Muscle layer of colon (tissue), 2 donors: ENCODE measurements around the gene DEGS2.

Experiments used
- H3K27ac ChIP-seq: one replicate; pipeline ENCODE4 v1.7.0; 2013; ENCODE audit warnings: low read depth, mild to moderate bottlenecking, low read length, moderate library complexity
- H3K27me3 ChIP-seq, 2 donors: one replicate each; pipeline ENCODE4 v1.7.0; 2013; ENCODE audit warnings: low read length in 2 of 2, mild to moderate bottlenecking in 2 of 2; ENCODE audit not compliant: insufficient read depth in 2 of 2, control insufficient read depth in 1 of 2
- H3K36me3 ChIP-seq: one replicate; pipeline ENCODE4 v1.7.0; 2013; ENCODE audit warnings: mild to moderate bottlenecking, low read length; ENCODE audit not compliant: insufficient read depth
- H3K4me1 ChIP-seq: one replicate; pipeline ENCODE4 v1.7.0; 2013; ENCODE audit warnings: mild to moderate bottlenecking, low read length; ENCODE audit not compliant: insufficient read depth
- H3K4me3 ChIP-seq, 2 donors: one replicate each; pipeline ENCODE4 v1.7.0; 2013; ENCODE audit warnings: low read length in 2 of 2, low read depth in 1 of 2, mild to moderate bottlenecking in 1 of 2, moderate library complexity in 1 of 2
- H3K9ac ChIP-seq: one replicate; pipeline ENCODE4 v1.7.0; 2013; ENCODE audit warnings: low read length
- H3K9me3 ChIP-seq: one replicate; pipeline ENCODE4 v1.7.0; 2013; ENCODE audit warnings: mild to moderate bottlenecking, low read length
- donor health status: abdominal sarcoma.
- donor health status: Adenocarcinoma of cecum.

Gene DEGS2

DNA sequence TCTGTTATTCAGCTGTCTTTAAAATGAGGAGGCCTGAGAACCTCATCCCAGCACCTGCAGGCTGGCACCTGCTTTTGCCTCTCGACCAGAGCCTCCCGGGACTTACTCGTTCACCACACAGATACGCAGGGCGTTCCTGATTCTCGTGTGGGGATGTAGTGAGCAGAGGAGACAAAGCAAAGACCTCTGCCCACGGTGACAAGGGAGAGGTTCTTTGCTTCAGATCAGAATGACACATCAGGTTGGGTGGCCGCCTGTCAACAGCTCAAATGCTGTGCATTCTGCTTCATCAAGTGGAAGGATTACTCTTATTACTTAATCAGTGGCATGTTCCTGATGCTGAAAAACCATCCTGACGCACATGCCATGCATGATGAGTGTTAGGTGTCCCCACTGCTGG, 24.4 kb downstream of the DEGS2 start:
- H3K36me3 ChIP-seq = peaks cover 31% of the 10 kb centered on the region
- H3K27ac ChIP-seq = no peak overlapping the region
- H3K27me3 ChIP-seq = no peaks in the 10 kb centered on the region

DNA sequence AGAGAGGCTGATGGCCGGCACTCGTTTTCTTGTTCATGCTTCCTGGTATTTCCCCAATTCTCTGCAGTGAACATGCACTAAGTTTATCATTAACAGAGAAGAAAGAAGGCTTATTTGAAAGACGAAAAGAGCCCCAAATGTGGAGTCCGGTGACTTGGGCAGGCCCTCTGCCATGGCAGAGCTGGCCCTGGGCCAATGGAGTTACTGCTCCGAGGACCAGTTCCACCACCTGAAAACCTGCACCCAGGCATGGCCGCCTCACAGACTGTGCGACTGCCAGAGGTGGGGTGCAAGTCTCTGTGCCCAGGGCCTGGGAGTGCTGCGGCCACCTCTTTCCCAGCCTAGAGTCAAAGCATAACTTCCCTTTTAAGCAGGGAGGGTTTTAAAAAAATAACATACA, 24.9 kb downstream of the DEGS2 start:
- H3K9me3 ChIP-seq = no peaks in the 10 kb centered on the region
- H3K36me3 ChIP-seq = peaks cover 31% of the 10 kb centered on the region
- no peaks in the 10 kb centered on the region for H3K27me3 ChIP-seq
- no peak overlapping the region for H3K27ac ChIP-seq
- no peaks in the 10 kb centered on the region for H3K4me1 ChIP-seq
- no peak overlapping the region for H3K9ac ChIP-seq
- no peak overlapping the region for H3K4me3 ChIP-seq

More for the DNA sequence above, 24.4 kb downstream of the DEGS2 start:
- H3K9ac ChIP-seq = no peak overlapping the region
- H3K4me1 ChIP-seq = no peaks in the 10 kb centered on the region
- no peaks in the 10 kb centered on the region for H3K9me3 ChIP-seq
- no peak overlapping the region for H3K4me3 ChIP-seq

DNA sequence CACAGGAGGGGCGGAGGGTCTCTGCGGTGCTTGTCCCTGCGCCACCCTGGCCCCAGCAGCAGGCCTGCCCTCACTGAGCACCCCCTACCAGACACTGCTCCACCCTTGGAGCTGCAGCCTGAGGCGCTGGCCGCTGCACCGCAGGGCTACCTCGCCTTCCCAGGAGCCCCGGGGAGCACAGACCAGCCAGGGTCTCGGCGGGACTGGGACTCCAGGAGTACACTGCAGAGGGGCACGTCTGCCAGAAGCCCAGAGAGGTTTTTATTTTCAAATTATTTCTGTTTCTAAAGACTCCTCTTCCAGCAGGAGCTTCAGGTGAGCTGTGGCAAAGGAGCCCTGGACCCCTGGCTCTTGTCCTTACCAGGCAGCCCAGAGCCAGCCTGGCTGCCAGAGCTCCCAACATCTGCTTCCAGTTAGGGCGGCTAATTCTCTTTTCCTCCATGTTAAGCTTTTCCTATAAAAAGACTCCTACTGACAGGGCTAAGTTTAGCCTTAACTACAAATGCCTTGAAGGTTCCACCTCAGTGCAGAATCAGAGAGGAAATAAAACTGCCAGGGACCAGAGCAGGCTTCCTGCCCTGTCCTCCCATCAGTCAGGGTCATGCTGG, 26.4 kb downstream of the DEGS2 start:
- Histone ChIP-seq H3K9ac (no peak overlapping the region), H3K27me3 (no peaks in the 10 kb centered on the region), H3K36me3 (peaks cover 33% of the 10 kb centered on the region), H3K27ac (no peak overlapping the region), H3K9me3 (no peaks in the 10 kb centered on the region), H3K4me1 (no peaks in the 10 kb centered on the region), H3K4me3 (no peak overlapping the region)

GRCh38 chr14:100132161-100132902, 27.1 kb downstream of the DEGS2 start:
- H3K4me3 ChIP-seq = no peak overlapping the region
- H3K27ac ChIP-seq = no peak overlapping the region
- H3K4me1 ChIP-seq = no peaks in the 10 kb centered on the region
- H3K9me3 ChIP-seq = no peaks in the 10 kb centered on the region
- H3K9ac ChIP-seq = no peak overlapping the region
- H3K36me3 ChIP-seq = peaks cover 40% of the 10 kb centered on the region
- H3K27me3 ChIP-seq = no peaks in the 10 kb centered on the region

DNA sequence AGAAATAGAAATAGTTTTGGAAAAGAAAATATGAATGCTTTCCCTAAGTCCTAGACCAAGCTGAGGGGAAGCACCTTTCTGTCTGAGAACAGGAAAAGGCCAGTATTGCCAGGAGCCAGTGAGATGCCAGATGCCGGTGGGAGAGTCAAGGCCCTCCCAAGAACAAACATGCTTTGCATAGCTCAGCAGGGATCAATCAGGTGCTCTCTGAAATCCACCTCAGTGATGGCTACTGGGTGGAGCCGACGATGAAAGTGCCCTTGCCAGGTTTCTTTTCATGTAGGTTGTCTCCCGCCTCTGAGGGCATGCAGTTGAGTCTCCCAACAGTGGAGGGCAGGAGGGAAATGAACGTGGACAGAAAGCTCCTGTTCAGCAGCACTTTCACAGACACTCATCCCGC, 28.3 kb downstream of the DEGS2 start:
- Histone ChIP-seq H3K27ac (no peak overlapping the region), H3K9me3 (no peaks in the 10 kb centered on the region), H3K36me3 (peaks cover 47% of the 10 kb centered on the region), H3K4me1 (no peaks in the 10 kb centered on the region), H3K27me3 (no peaks in the 10 kb centered on the region), H3K9ac (no peak overlapping the region), H3K4me3 (no peak overlapping the region)

GRCh38 chr14:100130521-100130920, 28.9 kb downstream of the DEGS2 start:
- H3K36me3 ChIP-seq = peaks cover 47% of the 10 kb centered on the region
- H3K4me3 ChIP-seq = no peak overlapping the region
- no peaks in the 10 kb centered on the region for H3K27me3 ChIP-seq
- no peak overlapping the region for H3K9ac ChIP-seq
- no peaks in the 10 kb centered on the region for H3K9me3 ChIP-seq
- no peak overlapping the region for H3K27ac ChIP-seq
- H3K4me1 ChIP-seq = no peaks in the 10 kb centered on the region

DNA sequence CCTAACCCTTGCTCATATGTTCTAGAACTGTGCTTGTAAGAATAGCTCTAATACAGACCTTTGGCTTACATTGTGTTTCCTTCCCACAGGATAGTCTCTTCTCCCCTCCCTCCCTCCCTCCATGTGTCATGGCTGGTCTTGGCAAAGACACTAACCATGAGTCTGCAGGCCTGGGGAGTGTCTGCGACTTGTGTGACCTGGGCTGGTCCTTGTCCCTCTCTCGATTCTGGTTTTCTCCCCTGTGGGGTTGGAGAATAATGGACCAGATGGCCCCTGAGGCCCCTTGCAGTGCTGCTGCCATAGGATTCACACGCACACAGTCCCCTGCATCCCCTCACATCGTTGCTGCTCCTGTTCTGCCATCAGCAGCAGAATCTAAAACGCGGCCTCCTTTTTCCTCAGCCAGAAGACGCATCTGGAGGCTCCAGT, 30.3 kb downstream of the DEGS2 start:
- Histone ChIP-seq H3K27ac (no peak overlapping the region), H3K27me3 (no peaks in the 10 kb centered on the region), H3K9me3 (no peaks in the 10 kb centered on the region), H3K9ac (no peak overlapping the region), H3K36me3 (peaks cover 39% of the 10 kb centered on the region), H3K4me1 (no peaks in the 10 kb centered on the region), H3K4me3 (no peak overlapping the region)

DNA sequence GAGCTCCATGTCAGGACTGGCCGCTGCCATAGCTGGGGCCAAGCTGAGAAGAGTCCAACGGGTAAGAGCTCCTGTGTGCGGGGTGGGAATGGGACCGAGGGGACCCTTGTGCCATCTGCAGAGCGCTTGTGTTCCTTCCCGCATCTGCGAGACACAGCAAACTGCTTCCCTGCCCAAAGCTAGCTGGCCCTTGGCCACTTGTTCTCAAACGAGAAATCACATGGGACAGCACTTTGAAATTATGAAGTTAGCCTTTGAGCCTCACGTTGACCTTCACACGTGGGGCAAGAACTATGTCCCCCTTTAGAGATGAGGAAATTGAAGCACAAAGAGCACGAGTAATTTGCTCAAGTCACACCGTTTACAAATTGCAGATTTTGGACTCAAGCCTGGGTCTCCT, 30.8 kb downstream of the DEGS2 start:
- Histone ChIP-seq H3K36me3 (peaks cover 43% of the 10 kb centered on the region), H3K4me3 (no peak overlapping the region), H3K27me3 (no peaks in the 10 kb centered on the region), H3K9me3 (no peaks in the 10 kb centered on the region), H3K27ac (no peak overlapping the region), H3K9ac (no peak overlapping the region), H3K4me1 (no peaks in the 10 kb centered on the region)

DNA sequence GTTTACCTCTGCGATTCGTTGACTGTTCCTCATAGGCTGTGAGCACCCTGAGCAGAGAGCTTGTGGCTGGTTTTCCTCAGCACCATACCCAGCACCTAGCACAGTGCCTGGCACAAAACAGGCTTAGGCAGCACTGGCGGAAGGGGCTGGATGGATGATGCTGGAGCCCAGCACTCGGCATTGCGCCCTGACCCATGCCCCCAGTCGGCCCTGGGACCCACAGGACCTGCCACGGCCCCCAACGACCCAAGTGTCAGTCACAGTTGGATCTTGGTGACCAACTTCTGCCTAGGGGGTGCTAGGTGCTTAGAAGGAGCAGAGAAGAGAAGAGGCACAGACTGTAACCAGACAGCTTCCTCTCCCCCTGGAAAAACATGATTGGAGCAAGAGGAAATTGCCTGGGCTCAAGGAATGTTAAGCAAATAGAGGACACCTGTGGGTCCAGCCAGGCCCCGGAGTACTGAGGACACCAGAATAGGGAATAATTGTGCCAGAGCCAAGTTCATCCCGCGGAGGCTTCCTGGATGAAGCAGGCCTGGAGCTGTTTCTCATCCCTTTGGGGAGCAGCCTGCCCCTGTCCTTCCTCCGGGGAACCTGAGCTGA, 31.5 kb downstream of the DEGS2 start:
- peaks cover 37% of the 10 kb centered on the region for H3K36me3 ChIP-seq
- no peaks in the 10 kb centered on the region for H3K27me3 ChIP-seq
- H3K27ac ChIP-seq = no peak overlapping the region
- H3K4me3 ChIP-seq = no peak overlapping the region
- H3K4me1 ChIP-seq = no peaks in the 10 kb centered on the region
- no peak overlapping the region for H3K9ac ChIP-seq
- no peaks in the 10 kb centered on the region for H3K9me3 ChIP-seq

DNA sequence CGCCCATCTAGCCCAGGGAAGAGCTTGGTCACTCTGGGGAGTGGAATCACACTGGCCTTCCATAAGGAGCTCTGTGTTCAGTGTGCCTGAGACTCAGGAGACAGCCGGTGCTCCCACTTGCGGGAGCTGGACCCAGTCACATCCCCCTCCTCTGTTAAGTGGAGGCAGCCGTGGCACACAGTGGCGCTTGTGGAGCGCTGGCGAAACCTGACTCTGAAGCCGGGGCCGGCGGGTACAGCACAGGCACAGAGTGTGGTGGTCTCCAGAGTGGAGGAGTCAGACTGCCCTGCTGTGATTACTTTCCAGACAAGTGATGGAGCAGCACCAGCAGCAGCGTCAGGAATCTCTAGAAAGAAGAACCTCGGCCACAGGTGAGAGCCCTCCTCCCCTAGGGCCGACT, 33.0 kb downstream of the DEGS2 start:
- peaks cover 29% of the 10 kb centered on the region for H3K36me3 ChIP-seq

GRCh38 chr14:100124551-100125088, 34.8 kb downstream of the DEGS2 start:
- H3K27me3 ChIP-seq = no peaks in the 10 kb centered on the region
- H3K27ac ChIP-seq = no peak overlapping the region
- no peaks in the 10 kb centered on the region for H3K4me1 ChIP-seq
- no peaks in the 10 kb centered on the region for H3K9me3 ChIP-seq
- H3K4me3 ChIP-seq = no peak overlapping the region
- peaks cover 26% of the 10 kb centered on the region for H3K36me3 ChIP-seq
- no peak overlapping the region for H3K9ac ChIP-seq

More for the DNA sequence above, 33.0 kb downstream of the DEGS2 start:
- Histone ChIP-seq H3K4me3 (no peak overlapping the region), H3K27me3 (no peaks in the 10 kb centered on the region), H3K9me3 (no peaks in the 10 kb centered on the region), H3K4me1 (no peaks in the 10 kb centered on the region), H3K27ac (no peak overlapping the region), H3K9ac (no peak overlapping the region)
